Measurements from ENCODE around the gene CILP. TPM values are rescaled to one million over a fixed set of nuclear protein-coding genes. Genes with fewer than 3 reads are reported as not detected.

The CILP gene
- total RNA-seq, 6 donors from 2014 or later = 1.0 to 5.2 (median 2.6) TPM

- no peak for ATAC-seq (ENCODE audit: low FRiP score in 2 of 2)
- H3K4me3 ChIP-seq = no peak overlapping the region
- H3K9me3 ChIP-seq = no peaks in the 10 kb centered on the region
- H3K4me1 ChIP-seq = peaks cover 0 to 8% (median 2%) of the 10 kb centered on the region in 4 donors
- DNase-seq = no peak
- 87 to 90% methylated on average over 3 to 6 of the region's 6 CpGs for WGBS, 2 donors
- TF ChIP-seq CTCF (IDR thresholded peaks at IDR 0.05) (no peak), EP300 (IDR thresholded peaks at IDR 0.05) (no peak), POLR2AphosphoS5 (IDR thresholded peaks at IDR 0.05) (no peak), POLR2A (IDR thresholded peaks at IDR 0.05) (no peak)
- H3K36me3 ChIP-seq = no peaks in the 10 kb centered on the region
- H3K27ac ChIP-seq = no peak overlapping the region
- H3K27me3 ChIP-seq = no peaks in the 10 kb centered on the region
These were observed 3.9 kb downstream of the CILP start for GRCh38 chr15:65207280-65207840.

- no peak overlapping the region for H3K4me3 ChIP-seq
- no peaks in the 10 kb centered on the region for H3K27me3 ChIP-seq
- no peak for TF ChIP-seq CTCF (IDR thresholded peaks at IDR 0.05)
- TF ChIP-seq EP300 (IDR thresholded peaks at IDR 0.05) = no peak
- no peak for TF ChIP-seq POLR2AphosphoS5 (IDR thresholded peaks at IDR 0.05)
- no peak for TF ChIP-seq POLR2A (IDR thresholded peaks at IDR 0.05)
- H3K36me3 ChIP-seq = no peaks in the 10 kb centered on the region
- DNase-seq = no peak
- ATAC-seq (ENCODE audit: low FRiP score in 2 of 2) = no peak
- no peak overlapping the region for H3K27ac ChIP-seq
- 96% methylated on average over 14 to 20 of the region's 20 CpGs for WGBS, 2 donors
- peaks cover 0 to 6% (median 0%) of the 10 kb centered on the region in 4 donors for H3K4me1 ChIP-seq
- no peaks in the 10 kb centered on the region for H3K9me3 ChIP-seq
These were observed 4.5 kb downstream of the CILP start for GRCh38 chr15:65206750-65207149.

GRCh38 chr15:65204931-65205660 is 6.2 kb downstream of the CILP start:
- Histone ChIP-seq H3K4me3 (no peak overlapping the region), H3K36me3 (no peaks in the 10 kb centered on the region), H3K4me1 (no peaks in the 10 kb centered on the region), H3K27me3 (no peaks in the 10 kb centered on the region), H3K27ac (no peak overlapping the region), H3K9me3 (no peaks in the 10 kb centered on the region)
- 92 to 94% methylated on average over 12 of the region's 12 CpGs for WGBS, 2 donors
- no peak for ATAC-seq (ENCODE audit: low FRiP score in 2 of 2)
- DNase-seq = no peak
- TF ChIP-seq CTCF (IDR thresholded peaks at IDR 0.05) (no peak), POLR2A (IDR thresholded peaks at IDR 0.05) (no peak), EP300 (IDR thresholded peaks at IDR 0.05) (no peak), POLR2AphosphoS5 (IDR thresholded peaks at IDR 0.05) (no peak)

GRCh38 chr15:65204236-65204930 is 6.9 kb downstream of the CILP start:
- WGBS, 2 donors = 88 to 96% methylated on average over 2 to 6 of the region's 6 CpGs
- no peak for DNase-seq
- no peak overlapping the region for H3K27ac ChIP-seq
- no peaks in the 10 kb centered on the region for H3K9me3 ChIP-seq
- no peaks in the 10 kb centered on the region for H3K4me1 ChIP-seq
- no peaks in the 10 kb centered on the region for H3K27me3 ChIP-seq
- no peak overlapping the region for H3K4me3 ChIP-seq
- no peak for ATAC-seq (ENCODE audit: low FRiP score in 2 of 2)
- no peaks in the 10 kb centered on the region for H3K36me3 ChIP-seq
- TF ChIP-seq CTCF (IDR thresholded peaks at IDR 0.05) (no peak), EP300 (IDR thresholded peaks at IDR 0.05) (no peak), POLR2AphosphoS5 (IDR thresholded peaks at IDR 0.05) (no peak), POLR2A (IDR thresholded peaks at IDR 0.05) (no peak)
